ENCODE results near the gene HPN.
"Not testable (repeated sequence)": the region's sequence is repeated elsewhere in the genome, so short reads cannot be mapped to it uniquely, and the experiment has no call there.

HPN gene

DNA sequence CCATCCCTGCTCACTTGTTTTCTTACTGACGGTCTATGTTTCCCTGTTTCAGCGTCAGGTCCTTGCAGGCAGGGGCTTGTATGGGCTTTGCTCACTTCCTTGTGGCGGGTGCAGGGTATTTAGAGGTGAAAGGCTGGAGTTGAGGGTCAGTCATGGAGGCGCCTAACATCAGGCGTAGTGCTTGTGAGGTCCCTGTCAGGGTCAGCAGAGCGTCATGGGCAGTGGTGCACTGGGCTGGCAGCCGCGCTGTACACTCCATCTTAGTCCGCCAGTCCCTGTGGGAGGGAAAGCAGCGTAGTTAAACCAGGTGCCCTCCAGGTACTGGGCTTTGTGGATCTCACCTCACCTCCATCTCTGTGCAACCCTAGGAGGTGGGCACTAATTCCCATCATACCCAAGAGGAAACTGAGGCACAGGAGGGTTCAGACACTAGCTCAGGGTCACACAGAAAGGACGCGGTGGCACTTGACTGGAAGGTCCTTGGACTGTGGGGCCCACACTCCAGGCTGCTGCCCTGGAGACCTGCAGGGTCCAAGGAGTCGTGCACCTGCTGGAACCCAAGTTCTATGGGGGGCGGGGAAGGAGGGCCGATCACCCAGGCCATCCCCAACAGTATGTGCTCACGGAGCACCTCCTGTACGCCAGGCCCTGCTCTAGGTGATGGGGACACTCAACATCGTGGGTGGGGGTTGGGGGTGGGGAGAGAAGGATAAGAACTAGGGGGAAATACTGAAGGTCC, 36.8 kb upstream of the HPN start:
- DNase-seq (no peak), ATAC-seq (no peak)
- peak overlapping the region; percentile 24 for H3K4me3 Mint-ChIP-seq
- no peaks in the 10 kb centered on the region for H3K9me3 Mint-ChIP-seq
- peak overlapping the region; percentile 98 for H3K27ac Mint-ChIP-seq
- peaks cover 47% of the 10 kb centered on the region for H3K4me1 Mint-ChIP-seq
- H3K36me3 Mint-ChIP-seq (ENCODE audit: low read depth): peaks cover 46% of the 10 kb centered on the region
- H3K27me3 Mint-ChIP-seq: no peaks in the 10 kb centered on the region

DNA sequence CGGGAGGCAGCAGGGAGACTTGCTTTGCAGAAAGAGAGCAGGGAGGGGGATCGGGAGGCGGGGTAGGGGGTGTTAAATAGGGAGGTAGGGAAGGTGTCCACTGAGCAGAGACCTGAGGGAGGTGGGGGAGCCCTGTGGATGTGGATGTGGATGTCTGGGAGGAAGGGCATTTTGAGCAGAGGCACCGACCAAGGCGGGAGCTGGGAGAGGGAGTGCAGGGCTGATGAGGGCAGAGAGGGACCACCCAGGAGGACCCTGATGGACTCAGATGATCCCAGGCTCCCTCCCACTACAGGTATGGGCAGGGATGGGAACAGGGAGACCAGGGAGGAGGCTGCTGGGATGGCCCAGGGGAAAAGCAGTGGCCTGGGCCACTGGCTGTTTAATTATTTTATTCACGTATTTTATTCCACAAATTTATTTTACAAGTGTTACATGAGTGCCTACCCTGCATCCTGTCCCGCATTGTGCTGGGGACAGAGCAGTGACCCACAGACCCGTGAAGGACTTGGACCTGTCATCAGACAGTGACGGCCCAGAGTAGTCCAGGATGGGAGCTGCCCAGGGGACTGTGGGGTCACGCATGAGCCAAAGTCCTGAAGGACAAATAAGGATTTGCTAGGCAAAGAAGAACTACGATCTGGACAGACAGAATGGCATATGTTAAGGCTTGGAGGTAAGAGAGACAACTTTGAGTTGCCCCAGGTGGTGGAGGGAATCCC, 36.1 kb upstream of the HPN start:
- Mint-ChIP-seq H3K4me3 (no peak overlapping the region), H3K9me3 (no peaks in the 10 kb centered on the region), H3K36me3 (ENCODE audit: low read depth) (peaks cover 49% of the 10 kb centered on the region), H3K27ac (peak overlapping the region; percentile 52), H3K4me1 (peaks cover 49% of the 10 kb centered on the region), H3K27me3 (no peaks in the 10 kb centered on the region)
- ATAC-seq: no peak
- DNase-seq: no peak

DNA sequence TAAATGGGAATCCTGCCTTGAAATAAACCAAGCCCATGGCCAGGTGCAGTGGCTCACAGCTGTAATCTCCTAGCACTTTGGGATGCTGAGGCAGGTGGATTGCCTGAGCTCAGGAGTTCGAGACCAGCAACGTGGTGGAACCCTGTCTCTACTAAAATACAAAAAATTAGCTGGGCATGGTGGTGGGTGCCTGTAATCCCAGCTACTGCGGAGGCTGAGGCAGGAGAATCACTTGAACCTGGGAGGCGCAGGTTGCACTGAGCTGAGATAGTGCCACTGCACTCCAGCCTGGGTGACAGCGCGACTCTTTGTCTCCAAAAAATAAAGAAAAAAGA, 35.5 kb upstream of the HPN start:
- Mint-ChIP-seq H3K4me1 (peaks cover 52% of the 10 kb centered on the region), H3K36me3 (ENCODE audit: low read depth) (peaks cover 52% of the 10 kb centered on the region), H3K27ac (peak overlapping the region; percentile 52)
- H3K4me3 Mint-ChIP-seq, H3K27me3 Mint-ChIP-seq, H3K9me3 Mint-ChIP-seq, DNase-seq, ATAC-seq: not testable (repeated sequence)

DNA sequence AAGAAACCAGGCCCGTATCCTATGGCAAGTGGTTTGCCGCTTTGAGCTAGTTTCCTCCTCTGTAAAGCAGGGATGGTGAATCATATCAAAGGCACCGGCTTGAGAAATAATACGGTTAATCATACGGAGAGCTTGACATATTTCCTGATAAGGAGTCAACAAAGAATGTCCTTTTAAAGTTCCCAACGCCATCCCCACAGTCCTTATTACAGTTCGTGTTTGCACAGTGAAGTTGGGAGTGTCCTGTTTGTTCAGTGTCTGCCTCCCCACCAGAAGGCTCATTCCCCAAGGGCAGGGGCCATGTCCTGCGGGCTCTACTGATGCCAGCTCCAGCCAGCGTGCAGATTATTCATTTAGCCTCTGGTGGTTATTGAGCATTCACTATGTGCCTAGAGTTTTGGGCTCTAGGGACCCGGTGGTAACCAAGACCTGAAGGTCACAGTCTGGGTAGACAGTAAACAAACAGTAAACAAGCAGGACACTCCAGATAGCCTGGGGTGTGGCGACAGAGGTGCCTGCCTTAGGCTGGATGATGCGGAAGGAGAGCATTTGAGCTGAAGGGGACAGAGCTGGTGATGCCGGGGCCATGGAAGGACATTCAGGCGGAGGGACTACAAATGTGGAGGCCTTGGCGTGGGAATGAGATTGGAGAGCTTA, 35.1 kb upstream of the HPN start:
- H3K4me1 Mint-ChIP-seq: peaks cover 53% of the 10 kb centered on the region
- H3K36me3 Mint-ChIP-seq (ENCODE audit: low read depth): peaks cover 47% of the 10 kb centered on the region
- no peaks in the 10 kb centered on the region for H3K9me3 Mint-ChIP-seq
- H3K27ac Mint-ChIP-seq: peak overlapping the region; percentile 52
- no peak overlapping the region for H3K4me3 Mint-ChIP-seq
- ATAC-seq: no peak
- DNase-seq: no peak
- no peaks in the 10 kb centered on the region for H3K27me3 Mint-ChIP-seq

DNA sequence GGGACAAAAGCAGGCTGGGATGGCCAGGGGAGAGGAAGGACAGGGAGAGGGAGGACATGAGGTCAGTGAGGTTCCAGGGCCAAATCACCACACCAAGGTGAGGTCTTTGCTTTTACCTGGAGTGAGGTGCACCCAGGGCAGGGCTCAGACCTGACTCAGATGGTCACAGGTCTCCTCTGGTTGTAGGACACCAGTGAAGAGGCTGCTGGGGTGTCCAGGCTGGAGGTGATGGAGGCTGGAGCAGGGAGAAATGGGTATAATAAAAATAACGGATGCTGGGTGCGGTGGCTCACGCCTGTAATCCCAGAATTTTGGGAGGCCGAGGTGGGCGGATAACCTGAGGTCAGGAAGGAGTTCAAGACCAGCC, 34.5 kb upstream of the HPN start:
- Mint-ChIP-seq H3K36me3 (ENCODE audit: low read depth) (peaks cover 42% of the 10 kb centered on the region), H3K4me1 (peaks cover 51% of the 10 kb centered on the region), H3K27me3 (no peaks in the 10 kb centered on the region), H3K4me3 (no peak overlapping the region), H3K9me3 (no peaks in the 10 kb centered on the region), H3K27ac (peak overlapping the region; percentile 21)
- ATAC-seq (no peak), DNase-seq (no peak)

DNA sequence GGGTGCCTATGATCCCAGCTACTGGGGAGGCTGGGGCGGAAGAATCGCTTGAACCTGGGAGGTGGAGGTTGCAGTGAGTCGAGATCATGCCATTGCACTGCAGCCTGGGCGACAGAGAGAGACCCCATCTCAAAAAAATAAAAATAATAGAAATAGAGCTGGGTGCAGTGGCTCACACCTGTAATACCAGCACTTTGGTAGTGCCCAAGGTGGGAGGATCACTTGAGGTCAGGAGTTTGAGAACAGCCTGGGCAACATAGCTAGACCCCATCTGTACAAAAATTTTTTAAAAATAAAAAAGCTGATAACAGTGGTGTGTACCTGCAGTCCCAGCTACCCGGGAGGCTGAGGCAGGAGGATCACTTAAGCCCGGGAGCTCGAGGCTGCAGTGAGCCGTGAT, 34.1 kb upstream of the HPN start:
- not testable (repeated sequence) for H3K9me3 Mint-ChIP-seq, H3K27me3 Mint-ChIP-seq, DNase-seq, ATAC-seq, H3K4me3 Mint-ChIP-seq, H3K27ac Mint-ChIP-seq
- Mint-ChIP-seq H3K36me3 (ENCODE audit: low read depth) (peaks cover 41% of the 10 kb centered on the region), H3K4me1 (peaks cover 51% of the 10 kb centered on the region)

DNA sequence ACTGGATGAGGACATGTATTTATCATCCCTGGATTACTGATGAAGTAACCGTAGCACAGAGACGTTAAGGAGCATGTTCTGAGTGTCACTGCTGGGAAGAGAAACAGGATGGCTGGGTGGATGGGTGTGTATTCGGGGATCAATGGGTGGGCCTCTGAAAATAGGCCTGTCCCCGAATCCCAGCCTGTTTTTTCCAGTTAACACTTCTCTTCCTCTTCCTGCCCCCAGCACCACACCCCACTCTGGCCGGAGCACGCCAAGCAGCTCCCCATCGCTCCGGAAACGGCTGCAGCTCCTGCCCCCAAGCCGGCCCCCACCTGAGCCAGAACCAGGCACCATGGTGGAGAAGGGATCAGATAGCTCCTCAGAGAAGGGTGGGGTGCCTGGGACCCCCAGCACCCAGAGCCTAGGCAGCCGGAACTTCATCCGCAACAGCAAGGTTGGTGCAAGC, 32.6 kb upstream of the HPN start:
- Mint-ChIP-seq H3K4me1 (peaks cover 52% of the 10 kb centered on the region), H3K4me3 (no peak overlapping the region), H3K9me3 (no peaks in the 10 kb centered on the region), H3K36me3 (ENCODE audit: low read depth) (peaks cover 44% of the 10 kb centered on the region), H3K27me3 (no peaks in the 10 kb centered on the region), H3K27ac (no peak overlapping the region)
- no peak for DNase-seq
- no peak for ATAC-seq

DNA sequence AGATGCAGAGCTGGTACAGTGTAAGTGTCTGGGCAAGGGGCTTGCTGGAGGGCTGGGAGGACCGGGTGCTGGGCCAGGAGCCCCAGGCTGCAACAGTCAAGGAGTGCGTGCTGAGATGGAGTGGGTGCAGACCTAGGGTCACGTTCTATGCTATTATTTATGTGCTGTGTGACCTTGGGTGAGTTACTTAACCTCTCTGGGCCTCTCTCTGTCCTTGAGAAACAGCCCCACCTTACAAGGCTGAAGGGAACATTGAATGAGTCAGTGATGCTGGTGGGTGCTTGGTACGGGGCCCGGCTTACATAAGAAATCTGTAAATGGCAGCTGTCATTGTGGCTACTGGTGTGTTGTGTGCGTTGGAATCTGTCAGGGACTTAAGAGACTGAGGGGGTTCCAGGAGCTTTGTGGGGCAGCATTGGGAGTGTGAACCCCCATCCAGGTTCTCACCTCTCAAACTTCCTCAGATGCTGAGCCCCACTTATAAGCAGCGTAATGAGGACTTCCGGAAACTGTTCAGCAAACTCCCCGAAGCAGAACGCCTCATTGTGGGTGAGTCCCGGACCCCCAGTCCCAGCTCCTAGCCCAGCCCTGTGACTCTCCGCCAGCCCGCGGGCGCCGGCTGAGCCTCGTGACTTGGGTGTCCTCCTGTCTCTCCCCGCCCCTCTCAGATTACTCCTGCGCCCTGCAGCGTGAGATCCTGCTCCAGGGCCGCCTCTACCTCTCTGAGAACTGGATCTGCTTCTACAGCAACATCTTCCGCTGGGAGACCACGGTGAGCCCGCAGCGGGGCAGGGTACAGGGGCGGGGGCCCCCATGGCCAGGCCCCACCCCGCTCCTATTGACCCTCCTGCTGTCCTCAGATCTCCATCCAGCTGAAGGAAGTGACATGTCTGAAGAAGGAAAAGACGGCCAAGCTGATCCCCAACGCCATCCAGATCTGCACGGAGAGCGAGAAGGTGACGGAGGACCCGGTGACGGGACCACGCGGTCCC, 31.8 kb upstream of the HPN start:
- H3K27ac Mint-ChIP-seq: peak overlapping the region; percentile 9
- no peaks in the 10 kb centered on the region for H3K9me3 Mint-ChIP-seq
- H3K36me3 Mint-ChIP-seq (ENCODE audit: low read depth): peaks cover 45% of the 10 kb centered on the region
- no peaks in the 10 kb centered on the region for H3K27me3 Mint-ChIP-seq
- H3K4me3 Mint-ChIP-seq: no peak overlapping the region
- peaks cover 55% of the 10 kb centered on the region for H3K4me1 Mint-ChIP-seq
- ATAC-seq: no peak
- no peak for DNase-seq

DNA sequence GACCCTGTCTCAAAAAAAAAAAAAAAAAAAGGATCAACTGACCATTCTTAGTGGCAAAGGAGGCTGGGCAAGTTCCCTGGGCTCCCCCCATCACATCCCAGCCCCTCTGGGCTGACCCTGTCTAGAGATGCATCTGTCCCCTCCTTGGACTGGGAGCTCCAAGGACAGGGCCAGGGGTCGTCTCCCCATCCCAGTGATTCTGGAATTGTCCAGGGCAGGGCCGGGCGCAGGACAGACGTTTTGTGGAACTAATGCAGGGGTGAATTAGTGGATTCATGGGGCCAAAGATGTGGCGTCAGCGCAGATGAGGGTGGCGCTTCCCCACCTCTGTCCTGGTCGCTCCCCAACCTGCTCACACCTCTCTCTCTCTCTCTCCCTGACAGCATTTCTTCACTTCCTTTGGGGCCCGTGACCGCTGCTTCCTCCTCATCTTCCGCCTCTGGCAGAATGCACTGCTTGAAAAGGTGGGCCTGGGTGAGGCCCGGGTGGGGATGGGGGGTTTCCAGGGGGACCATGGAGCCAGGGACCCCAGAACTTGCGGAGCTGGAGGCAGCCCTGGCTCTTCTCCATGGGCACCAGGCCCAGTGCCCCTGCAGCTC, 30.3 kb upstream of the HPN start:
- Mint-ChIP-seq H3K27me3 (no peaks in the 10 kb centered on the region), H3K4me1 (peaks cover 62% of the 10 kb centered on the region), H3K36me3 (ENCODE audit: low read depth) (peaks cover 49% of the 10 kb centered on the region), H3K9me3 (no peaks in the 10 kb centered on the region), H3K27ac (peak overlapping the region; percentile 65), H3K4me3 (no peak overlapping the region)
- ATAC-seq: no peak
- DNase-seq: no peak

DNA sequence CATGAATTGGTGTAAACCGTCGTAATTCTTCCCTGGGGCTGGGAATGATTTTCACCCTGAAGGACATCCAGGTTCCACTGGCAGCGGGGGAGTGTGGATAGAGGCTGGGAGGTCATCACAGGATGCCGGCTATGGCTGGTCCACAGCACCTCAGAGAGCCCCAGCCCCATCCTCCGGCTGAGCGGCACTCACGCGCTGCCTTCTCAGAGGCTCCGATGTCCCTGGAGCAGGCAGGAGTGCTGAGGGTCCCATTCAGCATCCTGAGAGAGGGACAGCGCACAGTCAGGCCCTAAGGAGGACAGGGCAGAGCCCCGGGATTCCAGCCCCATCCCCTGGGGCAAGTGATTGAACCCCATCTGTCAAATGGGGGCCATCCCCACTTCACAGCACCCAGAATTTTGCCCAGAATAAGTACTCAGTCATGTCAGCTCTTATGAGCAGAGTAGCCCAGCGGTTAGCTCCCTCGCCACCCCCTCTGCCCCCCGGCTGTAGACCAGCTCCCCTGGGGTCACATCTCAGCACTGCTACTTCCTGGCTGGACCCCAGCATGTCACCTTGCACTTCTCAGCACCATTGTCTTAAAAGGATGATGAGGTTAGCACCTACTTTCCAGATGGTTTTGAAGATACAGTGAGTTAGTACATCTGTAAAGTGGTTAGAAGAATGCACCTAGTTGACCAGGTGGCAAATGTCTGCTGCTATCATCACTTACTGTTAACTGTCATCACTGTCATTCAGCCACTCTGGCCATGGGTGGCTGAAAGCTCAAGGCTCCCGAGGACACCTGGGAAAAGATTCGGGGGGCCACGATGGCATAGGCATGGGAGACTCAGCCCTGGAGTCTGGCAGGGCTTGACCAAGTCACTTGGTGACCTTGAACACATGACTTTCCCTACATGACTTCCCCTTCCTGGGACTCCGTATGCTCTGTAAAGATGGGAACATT, 29.5 kb upstream of the HPN start:
- Mint-ChIP-seq H3K4me1 (peaks cover 57% of the 10 kb centered on the region), H3K27me3 (no peaks in the 10 kb centered on the region), H3K4me3 (no peak overlapping the region), H3K9me3 (no peaks in the 10 kb centered on the region), H3K27ac (peak overlapping the region; percentile 90), H3K36me3 (ENCODE audit: low read depth) (peaks cover 41% of the 10 kb centered on the region)
- DNase-seq (no peak), ATAC-seq (no peak)

DNA sequence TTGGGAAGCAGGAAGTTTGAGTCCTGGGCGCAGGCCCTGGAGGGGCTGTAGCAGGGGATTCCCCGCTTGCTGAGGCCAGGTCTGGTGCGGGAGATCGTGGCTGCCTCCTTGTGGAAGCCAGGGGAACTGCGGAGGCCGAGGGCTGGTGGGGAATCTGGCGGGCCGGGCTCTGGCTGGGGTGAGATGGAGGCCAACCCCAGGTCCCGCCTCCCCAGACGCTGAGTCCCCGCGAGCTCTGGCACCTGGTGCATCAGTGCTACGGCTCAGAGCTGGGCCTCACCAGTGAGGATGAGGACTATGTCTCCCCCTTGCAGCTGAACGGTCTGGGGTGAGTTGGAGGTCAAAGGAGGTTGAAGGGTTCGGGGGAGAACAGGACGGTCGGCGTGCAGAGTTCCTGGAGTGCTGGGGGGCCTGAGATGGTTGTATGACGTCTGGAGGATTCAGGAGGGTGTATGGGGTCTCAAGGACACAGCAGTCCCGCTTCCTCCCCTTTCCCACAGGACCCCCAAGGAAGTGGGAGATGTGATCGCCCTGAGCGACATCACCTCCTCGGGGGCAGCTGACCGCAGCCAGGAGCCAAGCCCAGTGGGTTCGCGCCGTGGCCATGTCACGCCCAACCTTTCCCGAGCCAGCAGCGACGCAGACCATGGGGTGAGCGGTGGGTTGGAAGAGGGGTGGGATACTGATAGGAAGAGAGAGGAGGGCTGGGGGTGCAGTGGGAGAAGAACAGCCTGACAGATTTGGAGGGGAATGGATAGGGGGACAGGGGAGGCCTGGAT, 28.3 kb upstream of the HPN start:
- Mint-ChIP-seq H3K4me3 (peak overlapping the region; percentile 46), H3K27ac (peak overlapping the region; percentile 90), H3K9me3 (no peaks in the 10 kb centered on the region), H3K4me1 (peaks cover 57% of the 10 kb centered on the region), H3K36me3 (ENCODE audit: low read depth) (peaks cover 50% of the 10 kb centered on the region), H3K27me3 (no peaks in the 10 kb centered on the region)
- peak; percentile 75 for ATAC-seq
- DNase-seq: peak; percentile 87

DNA sequence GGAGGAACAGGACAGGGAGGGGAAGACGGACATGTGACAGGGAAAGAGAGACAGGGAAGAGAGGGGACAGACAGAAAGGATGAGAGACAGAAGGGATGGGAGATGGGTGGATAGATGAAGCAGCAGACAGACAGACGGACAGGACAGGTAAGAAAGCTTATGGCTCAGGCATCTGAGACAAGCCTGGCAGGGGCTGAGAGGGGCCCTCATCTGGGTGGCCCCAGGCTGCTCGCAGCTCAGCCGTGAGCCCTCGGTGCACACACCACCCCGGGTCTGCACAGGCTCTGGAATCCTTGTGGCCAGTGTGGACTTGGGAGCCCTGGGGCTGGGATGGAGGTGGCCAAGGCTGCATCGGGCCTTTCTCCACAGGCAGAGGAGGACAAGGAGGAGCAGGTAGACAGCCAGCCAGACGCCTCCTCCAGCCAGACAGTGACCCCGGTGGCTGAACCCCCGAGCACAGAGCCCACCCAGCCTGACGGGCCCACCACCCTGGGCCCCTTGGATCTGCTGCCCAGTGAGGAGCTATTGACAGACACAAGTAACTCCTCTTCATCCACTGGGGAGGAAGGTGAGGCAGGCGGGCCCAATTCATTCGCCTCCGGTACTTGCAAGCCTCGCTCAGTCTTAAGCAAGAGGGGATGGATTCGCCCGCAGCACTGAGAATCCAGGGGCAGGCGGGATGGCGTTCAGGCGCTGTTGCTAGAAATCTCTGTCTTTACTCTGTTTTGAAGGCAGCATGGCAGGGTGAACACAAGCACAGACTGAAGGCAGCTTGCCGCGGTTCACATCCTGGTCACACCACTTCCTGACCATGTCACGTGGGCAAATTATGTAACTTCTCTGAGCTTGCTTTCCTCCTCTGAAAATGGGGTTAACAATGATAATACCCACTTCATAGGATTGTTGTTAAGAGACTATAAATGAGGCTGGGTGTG, 27.4 kb upstream of the HPN start:
- H3K36me3 Mint-ChIP-seq (ENCODE audit: low read depth): peaks cover 58% of the 10 kb centered on the region
- H3K4me1 Mint-ChIP-seq: peaks cover 54% of the 10 kb centered on the region
- peak overlapping the region; percentile 49 for H3K4me3 Mint-ChIP-seq
- DNase-seq: peak; percentile 31
- peak overlapping the region; percentile 90 for H3K27ac Mint-ChIP-seq
- ATAC-seq: no peak
- H3K27me3 Mint-ChIP-seq: no peaks in the 10 kb centered on the region
- no peaks in the 10 kb centered on the region for H3K9me3 Mint-ChIP-seq

All from activated naive CD8-positive, alpha-beta T cell treated with anti-CD3 and anti-CD28 coated beads, Interleukin-2, amount 50 U/mL, for 24 hours (primary cell).